D341Med (cell line): Measurements from ENCODE around the gene TFAP2B.
A peak's percentile ranks its signal among the peaks of the same experiment; 100 is the strongest.

ENCODE experiments used
- DNase-seq: peaks from one replicate; pipeline ENCODE4 v3.0.0; 2012; ENCODE audit warnings: low spot score

The TFAP2B gene

DNA sequence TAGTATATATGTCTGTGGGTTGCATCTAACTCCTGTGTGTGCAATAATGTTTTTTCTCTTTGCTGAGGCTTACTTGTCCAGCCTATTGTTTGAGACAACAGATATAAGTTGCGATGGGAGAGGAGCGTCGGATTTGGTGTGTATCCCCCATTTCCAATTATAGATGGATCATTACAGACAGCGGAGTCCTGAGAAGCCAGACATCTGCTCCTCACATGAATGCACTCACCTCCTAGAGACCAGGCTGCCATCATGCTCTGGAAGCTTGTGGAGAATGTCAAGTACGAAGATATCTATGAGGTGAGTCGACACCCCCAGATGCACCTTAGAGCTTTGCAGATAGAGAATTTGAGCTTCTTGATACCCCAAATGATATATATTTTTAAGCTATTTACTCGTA lies at the start of gene TFAP2B:
Gene TFAP2B (plus strand): TSS at position 199 of the 400 bp plus-strand sequence. CDS start 21 bp downstream, at position 220.
- DNase-seq, result no peak

DNA sequence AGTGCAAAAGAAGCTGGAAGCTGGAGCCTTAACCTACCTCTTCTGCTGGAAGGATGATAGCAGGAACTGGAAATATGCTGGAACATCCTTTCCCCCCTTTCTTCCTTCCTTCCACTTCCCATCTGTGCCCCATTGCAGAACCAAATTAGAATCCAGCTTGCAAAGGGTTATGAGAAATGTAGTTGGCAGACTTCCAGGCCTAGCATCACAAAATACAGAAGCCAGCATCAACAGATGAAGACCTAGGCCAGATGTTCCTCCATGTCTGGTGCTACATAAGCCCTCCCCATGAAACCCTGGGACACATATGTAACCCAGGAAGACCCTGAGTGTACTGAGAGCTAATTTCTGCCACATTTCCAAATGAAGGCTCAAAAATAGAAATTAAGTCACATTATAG lies 40.0 kb upstream of the TFAP2B start:
- DNase-seq, result no peak

GRCh38 chr6:50780382-50780781 lies 38.3 kb upstream of the TFAP2B start:
- DNase-seq, result no peak

DNA sequence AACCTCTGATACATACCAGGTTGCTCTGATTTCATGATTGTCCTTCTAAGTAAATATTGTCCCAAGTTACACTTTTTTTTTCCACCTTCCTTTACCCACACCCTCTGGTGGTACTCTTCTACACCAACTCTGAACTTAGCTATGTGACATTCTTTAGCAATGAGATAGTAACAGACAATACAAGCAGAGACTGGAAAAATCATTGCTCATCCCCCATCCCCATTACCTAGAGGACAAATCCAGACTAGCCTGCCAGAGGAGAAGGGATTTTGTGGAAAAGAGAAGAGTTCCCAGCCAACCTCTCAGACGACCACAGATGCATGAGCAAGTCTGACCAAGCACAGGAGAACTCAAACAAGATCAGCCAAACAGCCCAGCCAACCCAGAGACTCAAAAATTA lies 32.8 kb upstream of the TFAP2B start:
- no peak for DNase-seq

DNA sequence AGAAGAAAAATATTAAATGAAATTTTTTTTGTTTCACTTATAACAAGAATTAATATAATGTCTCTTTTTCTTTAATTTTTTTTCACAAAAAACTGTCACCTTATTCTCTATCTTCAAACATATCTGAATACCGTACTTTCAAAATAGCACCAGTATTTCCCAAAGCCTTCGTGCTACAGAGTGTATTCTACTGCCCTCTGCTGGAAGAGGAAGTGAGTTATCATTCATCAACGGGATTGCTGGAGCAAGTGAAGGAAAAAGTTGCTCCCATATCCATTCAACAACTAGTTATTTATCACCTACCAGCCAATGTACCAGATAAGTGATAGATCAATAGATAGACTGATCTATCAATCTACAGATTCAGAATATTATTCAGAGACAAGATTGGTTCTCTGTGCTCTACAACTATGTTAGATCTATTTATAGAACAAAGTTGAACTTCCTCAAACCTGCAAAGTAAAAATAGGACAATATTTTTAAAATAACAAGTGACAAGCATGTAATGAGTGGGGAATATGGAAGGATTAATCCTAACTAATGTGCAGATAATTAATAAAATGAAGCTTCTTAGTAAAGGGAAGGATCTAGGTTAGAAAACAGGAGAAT lies 26.7 kb upstream of the TFAP2B start:
- peak; percentile 48 for DNase-seq

DNA sequence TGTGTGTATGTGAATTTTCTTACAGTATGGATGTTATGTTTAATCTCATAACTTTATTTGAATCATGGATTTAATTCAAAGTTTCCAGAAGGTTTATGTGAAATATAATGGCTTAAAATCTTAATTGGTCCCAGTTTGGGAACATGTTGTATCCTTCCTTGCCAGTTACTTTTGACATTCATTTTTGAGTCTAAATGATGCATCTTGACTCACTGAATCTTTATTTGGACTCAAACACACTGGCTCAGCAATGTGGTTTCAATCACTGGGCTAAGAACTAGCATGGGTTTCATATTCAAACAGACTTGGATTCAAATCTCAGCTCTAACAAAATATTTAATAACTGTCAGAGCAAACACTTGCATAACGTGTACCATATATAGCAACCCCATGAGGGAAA lies 25.9 kb upstream of the TFAP2B start:
- no peak for DNase-seq

GRCh38 chr6:50795574-50795973 lies 23.1 kb upstream of the TFAP2B start:
- DNase-seq, result no peak

- DNase-seq, result no peak
These were observed 14.4 kb upstream of the TFAP2B start for GRCh38 chr6:50804283-50804682.

- DNase-seq, result no peak
These were observed 11.6 kb upstream of the TFAP2B start for GRCh38 chr6:50807035-50807434.

DNA sequence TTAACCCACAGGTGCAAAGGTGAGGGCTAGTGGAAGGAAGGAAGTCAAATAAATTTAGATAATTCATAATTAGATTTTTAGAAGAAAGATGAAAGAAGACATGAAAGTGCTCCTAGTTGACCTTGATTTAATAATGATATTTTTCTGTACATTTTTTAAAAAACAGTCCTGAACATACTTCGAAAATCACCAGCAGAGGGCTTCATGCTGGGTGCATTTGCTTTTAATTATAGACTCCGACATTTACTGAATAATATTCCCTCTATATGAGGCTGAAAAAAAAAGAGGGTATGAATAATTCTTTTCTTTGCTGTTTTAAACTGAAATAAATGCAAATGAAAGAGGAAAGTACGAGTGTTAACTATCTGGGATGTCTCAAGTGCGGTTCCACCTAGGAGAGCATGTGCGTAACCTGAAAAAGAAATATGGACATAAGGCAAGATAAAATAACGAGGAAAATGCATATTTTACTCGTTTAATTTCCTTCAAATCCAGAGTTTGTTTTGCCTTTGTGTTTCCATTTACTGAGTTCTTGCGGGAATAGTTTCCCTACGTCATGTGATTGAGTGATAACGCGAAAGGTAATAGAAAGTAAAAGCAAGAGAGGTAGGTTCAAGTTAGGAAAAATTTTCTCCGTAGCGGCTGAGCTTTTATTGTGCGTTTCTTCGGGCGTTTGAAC lies 3.1 kb upstream of the TFAP2B start:
- no peak for DNase-seq

DNA sequence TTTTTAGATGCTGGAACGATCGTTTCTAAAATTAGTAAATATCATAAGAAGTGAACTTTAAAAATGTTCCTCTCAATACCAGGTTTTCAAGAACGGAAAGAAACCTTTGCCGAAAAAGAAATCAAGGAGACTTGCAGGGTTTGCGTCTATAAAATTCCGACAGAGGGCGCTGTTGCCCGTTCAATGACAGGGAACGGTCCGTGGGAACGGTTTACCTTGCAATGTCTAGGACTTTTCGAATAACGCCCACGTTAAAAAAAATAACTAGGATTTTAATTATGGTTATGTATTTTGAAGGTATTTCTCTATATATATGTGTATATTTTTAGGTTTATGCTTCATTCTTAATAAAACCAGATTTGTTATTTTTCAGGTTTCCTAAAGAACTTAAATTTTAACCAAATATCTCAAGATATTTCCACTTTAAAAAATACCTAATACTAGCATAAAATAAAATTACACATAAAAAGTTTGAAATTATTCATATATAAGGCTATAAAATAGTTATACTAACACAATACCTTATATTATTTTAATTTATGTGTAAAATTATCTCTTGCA lies 2.5 kb upstream of the TFAP2B start:
- DNase-seq, result peak; percentile 62

- DNase-seq, result no peak
These were observed 1.6 kb upstream of the TFAP2B start for GRCh38 chr6:50816947-50817645.

DNA sequence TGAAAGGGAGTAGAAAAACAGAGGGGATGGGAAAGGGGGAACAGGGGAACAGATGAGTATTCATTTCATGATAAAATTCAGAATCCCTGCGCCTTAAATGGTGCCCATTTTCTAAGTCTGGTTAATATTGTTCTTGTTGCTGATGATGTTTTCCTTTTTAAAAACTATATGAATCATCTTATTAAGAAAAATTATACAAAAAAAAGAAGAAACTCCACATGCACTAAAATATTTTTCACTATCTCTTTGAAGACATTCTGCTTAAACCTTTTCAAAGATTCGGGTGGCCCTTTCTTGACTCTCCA lies 1.1 kb upstream of the TFAP2B start:
- no peak for DNase-seq

- DNase-seq, result no peak
These were observed 651 bp upstream of the TFAP2B start for GRCh38 chr6:50818020-50818419.

- peak; percentile 51 for DNase-seq
These were observed 814 bp downstream of the TFAP2B start for GRCh38 chr6:50819466-50819903.

DNA sequence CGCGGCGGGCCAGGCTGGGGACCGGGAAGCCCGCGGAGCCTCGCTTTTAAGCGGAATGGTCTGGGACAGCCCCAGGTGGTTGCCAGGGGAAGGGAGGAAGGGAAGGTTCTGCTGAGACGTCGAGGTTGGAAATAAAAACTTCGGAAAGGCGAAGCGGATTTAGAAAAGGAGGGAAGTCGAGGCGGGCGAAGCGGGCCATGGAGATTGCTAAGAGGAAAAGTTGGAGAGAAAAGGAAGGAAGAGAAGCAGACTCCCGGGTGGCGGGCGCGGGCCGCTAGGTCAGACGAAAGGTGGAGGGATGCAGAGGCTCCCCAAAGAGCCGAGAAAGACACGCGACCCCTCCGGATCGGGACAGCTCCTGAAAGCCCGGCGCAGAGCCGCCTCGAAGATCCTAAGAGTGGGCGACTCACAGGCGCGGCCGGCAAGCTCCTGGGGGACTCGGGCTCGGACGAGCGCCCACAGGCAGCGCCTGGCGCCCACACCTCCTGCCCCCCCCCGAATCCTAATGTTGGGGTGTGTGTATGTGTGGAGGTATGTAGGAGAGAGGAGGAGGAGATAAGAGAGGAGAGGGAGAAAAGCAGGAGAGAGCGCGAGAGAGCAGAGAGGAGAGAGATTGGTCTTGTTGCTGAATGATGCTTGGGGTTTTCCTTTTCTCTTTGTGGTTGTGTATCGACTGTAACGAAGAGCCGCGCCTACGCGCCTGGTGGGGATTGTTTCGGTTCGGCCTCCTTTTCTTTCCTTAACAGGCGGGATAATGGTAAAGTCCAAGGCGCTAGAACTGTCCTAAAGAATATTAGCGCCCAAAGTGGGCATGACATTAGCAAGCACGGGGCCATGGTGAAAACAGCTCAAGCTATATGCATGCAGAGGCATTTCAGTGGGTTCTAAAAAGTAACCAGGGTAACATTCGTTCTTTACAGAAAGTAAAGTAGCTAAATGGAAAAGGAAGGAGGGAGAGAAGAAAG lies 1.5 kb downstream of the TFAP2B start:
- DNase-seq, result no peak

DNA sequence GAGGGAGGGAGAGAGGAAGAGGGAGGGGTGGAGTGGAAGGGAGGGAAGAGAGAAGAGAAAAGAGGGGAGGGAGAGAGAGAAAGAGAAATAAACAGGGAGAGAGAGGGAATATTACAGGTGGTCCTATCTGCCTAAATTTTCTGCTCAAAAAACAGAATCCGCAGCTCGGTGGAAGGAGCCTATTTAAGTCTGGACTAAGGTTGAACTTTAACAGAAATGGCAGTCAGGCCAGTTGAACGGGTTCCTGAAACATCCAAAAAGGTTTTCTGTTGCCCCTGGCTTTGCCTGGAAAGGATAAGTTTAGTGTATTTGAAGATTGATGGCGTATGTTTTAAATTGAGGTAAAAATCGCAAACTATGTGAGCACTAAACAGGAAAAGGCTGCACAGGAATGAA lies 2.2 kb downstream of the TFAP2B start:
- no peak for DNase-seq

DNA sequence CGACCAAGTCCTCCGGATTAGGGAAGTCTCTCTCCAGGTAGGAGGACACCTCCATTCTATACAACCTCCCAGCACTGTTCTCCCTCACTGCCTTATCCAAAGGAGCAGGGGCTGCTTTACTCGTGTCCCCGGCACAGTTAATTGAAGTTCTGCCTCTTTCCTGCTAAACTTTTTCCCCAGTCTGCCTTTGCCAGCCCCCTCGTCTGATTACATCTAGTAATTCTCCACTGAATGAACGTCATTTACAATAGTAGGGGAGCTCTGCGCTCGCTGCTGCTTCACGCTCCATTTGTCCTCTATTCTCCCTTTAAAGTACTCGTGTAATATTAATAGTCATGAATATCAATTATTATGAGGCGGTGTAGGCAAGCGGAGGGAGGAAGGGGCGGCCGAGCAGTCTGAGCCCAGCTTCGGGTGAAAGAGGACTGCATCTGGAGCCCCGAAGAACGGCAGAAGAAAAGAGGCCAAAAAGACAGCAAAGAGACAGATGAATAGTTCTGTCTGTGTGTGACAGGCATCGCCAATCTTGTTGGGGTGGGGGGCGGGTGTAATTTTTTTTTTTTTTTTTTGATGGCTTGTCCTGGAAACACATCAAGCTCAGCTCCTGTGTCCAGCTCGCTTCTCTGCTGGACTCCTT lies 2.9 kb downstream of the TFAP2B start:
- no peak for DNase-seq

DNA sequence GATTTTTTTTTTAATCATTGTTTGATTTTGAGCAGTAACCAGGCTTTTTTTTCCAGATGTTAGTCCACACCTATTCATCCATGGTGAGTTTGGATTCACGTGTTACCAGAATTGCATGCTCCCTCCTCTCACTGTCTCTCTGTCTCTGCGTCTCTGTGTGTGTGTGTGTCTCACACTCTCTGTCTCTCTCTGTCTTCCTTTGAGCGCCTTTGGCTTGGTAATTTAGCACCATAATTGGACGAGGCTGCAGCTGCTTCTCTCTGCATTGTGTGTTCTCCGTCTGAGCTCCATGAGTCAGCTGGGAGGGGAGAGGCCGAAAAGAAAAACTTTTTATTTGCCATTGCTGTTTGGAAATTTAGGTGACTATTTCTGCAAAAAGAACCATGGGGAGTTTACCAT lies 3.4 kb downstream of the TFAP2B start:
- DNase-seq, result no peak

DNA sequence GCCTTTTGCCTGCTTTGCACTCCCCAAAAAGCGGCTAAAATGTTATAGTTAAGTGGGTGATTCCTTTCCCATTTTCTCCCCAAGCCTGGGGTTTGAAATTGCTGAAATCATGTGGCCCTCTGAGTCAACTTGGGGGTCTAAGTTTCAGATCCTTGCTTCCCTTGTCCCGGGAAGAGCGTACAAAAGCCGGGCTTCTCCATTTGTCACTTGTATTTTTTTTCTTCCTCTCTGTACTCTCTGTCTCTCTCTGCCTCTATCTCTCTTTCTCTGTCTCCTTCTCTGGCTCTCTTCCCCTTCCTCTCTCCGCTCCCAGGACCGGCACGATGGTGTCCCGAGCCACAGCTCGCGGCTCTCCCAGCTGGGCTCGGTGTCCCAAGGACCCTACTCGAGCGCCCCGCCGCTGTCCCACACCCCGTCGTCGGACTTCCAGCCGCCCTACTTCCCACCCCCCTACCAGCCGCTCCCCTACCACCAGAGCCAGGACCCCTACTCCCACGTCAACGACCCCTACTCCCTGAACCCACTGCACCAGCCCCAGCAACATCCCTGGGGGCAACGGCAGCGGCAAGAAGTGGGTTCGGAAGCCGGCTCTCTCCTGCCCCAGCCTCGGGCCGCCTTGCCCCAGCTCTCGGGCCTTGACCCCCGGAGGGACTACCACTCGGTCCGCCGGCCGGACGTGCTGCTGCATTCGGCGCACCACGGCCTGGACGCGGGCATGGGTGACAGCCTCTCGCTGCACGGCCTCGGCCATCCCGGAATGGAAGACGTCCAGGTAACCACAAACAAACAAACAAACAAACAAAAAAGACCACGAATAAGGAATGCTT lies 4.6 kb downstream of the TFAP2B start:
- no peak for DNase-seq

GRCh38 chr6:50824552-50824951 lies 5.9 kb downstream of the TFAP2B start:
- no peak for DNase-seq
